ENCODE measurements around the gene HCAR2.
"Not testable (repeated sequence)": the region's sequence is repeated elsewhere in the genome, so short reads cannot be mapped to it uniquely, and the experiment has no call there.

HCAR2 gene

GRCh38 chr12:122702890-122703611 lies at the start of gene HCAR2:
Gene HCAR2, minus strand, starts transcription at chr12:122703357. Its CDS starts 74 bp downstream, at chr12:122703283.
- H3K4me3 ChIP-seq (ENCODE audit: low read length); DNase-seq (ENCODE audit: low read depth): not testable (repeated sequence)

- peak; percentile 65 for DNase-seq (ENCODE audit: low read depth)
- H3K4me3 ChIP-seq (ENCODE audit: low read length) = peak within 1 kb of the TSS; percentile 80
- TF ChIP-seq CTCF (conservative IDR thresholded peaks at IDR 0.05; ENCODE audit: low read depth, low read length) = peak; percentile 85
Observed at GRCh38 chr12:122752464-122753318, 49.5 kb upstream of the HCAR2 start, which contains the start of gene DENR. Gene DENR, plus strand, starts transcription at chr12:122752824. Its CDS starts 878 bp downstream, at chr12:122753702.

GRCh38 chr12:122750781-122751515 lies 47.8 kb upstream of the HCAR2 start:
- not testable (repeated sequence) for H3K4me3 ChIP-seq (ENCODE audit: low read length); DNase-seq (ENCODE audit: low read depth)

- DNase-seq (ENCODE audit: low read depth) = no peak
- no peak overlapping the region for H3K4me3 ChIP-seq (ENCODE audit: low read length)
- no peak for TF ChIP-seq CTCF (conservative IDR thresholded peaks at IDR 0.05; ENCODE audit: low read depth, low read length)
Observed at GRCh38 chr12:122749569-122750332, 46.6 kb upstream of the HCAR2 start.

GRCh38 chr12:122747224-122748135 lies 44.3 kb upstream of the HCAR2 start:
- DNase-seq (ENCODE audit: low read depth) = no peak
- H3K4me3 ChIP-seq (ENCODE audit: low read length) = no peak overlapping the region
- TF ChIP-seq CTCF (conservative IDR thresholded peaks at IDR 0.05; ENCODE audit: low read depth, low read length) = no peak

- H3K4me3 ChIP-seq (ENCODE audit: low read length) = no peak overlapping the region
- TF ChIP-seq CTCF (conservative IDR thresholded peaks at IDR 0.05; ENCODE audit: low read depth, low read length) = no peak
- DNase-seq (ENCODE audit: low read depth) = no peak
Observed at GRCh38 chr12:122743895-122744525, 40.9 kb upstream of the HCAR2 start.

Measured in retinal pigment epithelial cell (primary cell).